Stimulated activated CD4-positive, alpha-beta T cell treated with anti-CD3 and anti-CD28 coated beads, Interleukin-4, amount 100 ng/mL, for 1 hour (primary cell): ENCODE data around the gene FBXL7.

Source experiments
- DNase-seq: peaks from one replicate; pipeline ENCODE4 v3.0.0-alpha.2; 2020

FBXL7 gene

GRCh38 chr5:15787681-15788080, 287.7 kb downstream of the FBXL7 start:
- no peak for DNase-seq

- no peak for DNase-seq
These were observed 289.7 kb downstream of the FBXL7 start for GRCh38 chr5:15789642-15790041.

GRCh38 chr5:15790446-15791018, 290.6 kb downstream of the FBXL7 start:
- no peak for DNase-seq

- no peak for DNase-seq
These were observed 291.3 kb downstream of the FBXL7 start for GRCh38 chr5:15791274-15791673.

- DNase-seq, result no peak
These were observed 291.9 kb downstream of the FBXL7 start for GRCh38 chr5:15791859-15792258.

- DNase-seq, result no peak
These were observed 294.3 kb downstream of the FBXL7 start for GRCh38 chr5:15794052-15794985.

- no peak for DNase-seq
These were observed 296.1 kb downstream of the FBXL7 start for GRCh38 chr5:15796096-15796495.

GRCh38 chr5:15796557-15796956, 296.6 kb downstream of the FBXL7 start:
- DNase-seq, result no peak

- no peak for DNase-seq
These were observed 297.1 kb downstream of the FBXL7 start for GRCh38 chr5:15797116-15797515.

- DNase-seq, result no peak
These were observed 298.0 kb downstream of the FBXL7 start for GRCh38 chr5:15798006-15798405.

- no peak for DNase-seq
These were observed 299.0 kb downstream of the FBXL7 start for GRCh38 chr5:15799014-15799413.

- no peak for DNase-seq
These were observed 299.6 kb downstream of the FBXL7 start for GRCh38 chr5:15799612-15800011.

- DNase-seq, result no peak
These were observed 303.3 kb downstream of the FBXL7 start for GRCh38 chr5:15803280-15803679.

GRCh38 chr5:15806613-15807012, 306.6 kb downstream of the FBXL7 start:
- no peak for DNase-seq

GRCh38 chr5:15807248-15807647, 307.3 kb downstream of the FBXL7 start:
- DNase-seq, result no peak

GRCh38 chr5:15807871-15808270, 307.9 kb downstream of the FBXL7 start:
- no peak for DNase-seq

- DNase-seq, result no peak
These were observed 308.6 kb downstream of the FBXL7 start for GRCh38 chr5:15808577-15808976.

- no peak for DNase-seq
These were observed 319.6 kb downstream of the FBXL7 start for GRCh38 chr5:15819617-15820016.

- DNase-seq, result no peak
These were observed 321.5 kb downstream of the FBXL7 start for GRCh38 chr5:15821506-15821905.

- DNase-seq, result no peak
These were observed 323.4 kb downstream of the FBXL7 start for GRCh38 chr5:15823398-15823797.

GRCh38 chr5:15827741-15828140, 327.8 kb downstream of the FBXL7 start:
- no peak for DNase-seq

GRCh38 chr5:15831408-15831807, 331.4 kb downstream of the FBXL7 start:
- no peak for DNase-seq

GRCh38 chr5:15833365-15833764, 333.4 kb downstream of the FBXL7 start:
- DNase-seq, result no peak

GRCh38 chr5:15834596-15835245, 334.7 kb downstream of the FBXL7 start:
- DNase-seq, result no peak
